Measurements from ENCODE around the gene ARHGAP26. TPM values are rescaled to one million over a fixed set of nuclear protein-coding genes. Genes with fewer than 3 reads are reported as not detected.

ARHGAP26 gene
- total RNA-seq, 3 donors from 2014 or later: 9.1 to 11.7 (median 9.7) TPM

DNA sequence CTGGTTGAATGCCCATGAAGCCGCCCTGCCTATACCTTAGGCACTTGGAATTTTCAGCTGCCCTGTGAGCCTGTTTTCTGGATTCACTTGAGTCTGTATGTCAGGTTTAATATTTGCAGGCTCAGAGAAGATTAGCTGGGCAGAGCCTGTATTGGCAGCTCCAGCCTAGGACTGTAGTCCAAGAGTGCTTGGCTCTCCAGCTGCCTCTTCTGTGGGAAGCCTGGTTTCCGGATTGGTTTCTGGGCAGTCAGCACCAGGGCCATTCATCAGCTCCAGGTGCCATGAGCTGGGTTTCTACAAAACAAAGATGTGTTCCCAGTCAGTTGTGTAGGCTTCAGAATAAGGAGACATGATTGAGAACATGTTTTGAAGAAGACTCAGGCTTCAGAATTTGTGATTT, 90.1 kb downstream of the ARHGAP26 start:
- Mint-ChIP-seq H3K9me3 (no peaks in the 10 kb centered on the region), H3K4me3 (no peak overlapping the region), H3K27me3 (ENCODE audit: low read depth) (no peaks in the 10 kb centered on the region), H3K36me3 (ENCODE audit: insufficient read depth) (no peaks in the 10 kb centered on the region), H3K4me1 (ENCODE audit: low read depth) (peaks cover 35% of the 10 kb centered on the region)
- ATAC-seq: no peak
- DNase-seq: no peak

DNA sequence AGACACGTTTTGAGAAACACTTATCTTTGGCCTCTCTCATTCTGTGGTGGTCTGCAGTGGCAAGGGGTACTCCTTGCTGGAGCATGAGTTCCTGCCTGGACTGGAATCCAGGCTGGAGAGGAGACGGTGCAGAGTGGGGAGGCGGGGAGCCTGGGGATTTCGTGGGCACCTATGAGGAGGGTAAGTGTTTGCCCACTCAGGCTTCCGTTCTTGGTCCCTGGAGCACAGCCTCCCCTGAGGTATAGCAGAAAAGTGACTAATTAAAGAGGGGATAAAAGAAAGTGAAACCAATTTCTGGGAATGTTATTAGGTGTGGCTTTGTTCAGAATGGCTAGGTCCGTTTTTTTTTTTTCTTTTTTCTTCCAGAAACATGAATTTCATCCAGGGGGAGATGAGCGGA, 90.8 kb downstream of the ARHGAP26 start:
- peaks cover 36% of the 10 kb centered on the region for H3K4me1 Mint-ChIP-seq (ENCODE audit: low read depth)
- DNase-seq (no peak), ATAC-seq (no peak)
- H3K9me3 Mint-ChIP-seq: no peaks in the 10 kb centered on the region
- no peaks in the 10 kb centered on the region for H3K36me3 Mint-ChIP-seq (ENCODE audit: insufficient read depth)
- H3K4me3 Mint-ChIP-seq: no peak overlapping the region
- no peaks in the 10 kb centered on the region for H3K27me3 Mint-ChIP-seq (ENCODE audit: low read depth)

DNA sequence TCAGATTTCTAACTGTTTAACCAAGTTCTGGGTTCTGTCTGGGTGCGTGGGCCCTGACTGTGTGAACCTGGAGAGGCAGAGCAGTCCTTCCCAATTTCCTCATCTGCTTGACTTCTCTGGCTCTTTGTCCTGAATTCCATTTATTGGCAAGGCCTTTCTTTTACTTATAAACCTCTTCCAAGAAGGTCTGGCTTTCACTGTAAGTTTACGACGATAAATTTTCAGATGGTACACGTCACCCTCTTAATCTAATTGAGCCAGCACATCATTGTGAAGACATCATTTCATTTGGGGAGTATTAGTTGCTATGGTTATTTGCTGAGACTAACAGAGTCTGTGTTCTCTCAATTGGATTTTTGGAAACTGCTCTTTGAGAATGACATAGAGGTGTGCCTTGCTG, 92.4 kb downstream of the ARHGAP26 start:
- ATAC-seq (no peak), DNase-seq (no peak)
- no peaks in the 10 kb centered on the region for H3K9me3 Mint-ChIP-seq
- H3K4me3 Mint-ChIP-seq: no peak overlapping the region
- peaks cover 40% of the 10 kb centered on the region for H3K4me1 Mint-ChIP-seq (ENCODE audit: low read depth)
- no peaks in the 10 kb centered on the region for H3K27me3 Mint-ChIP-seq (ENCODE audit: low read depth)
- H3K36me3 Mint-ChIP-seq (ENCODE audit: insufficient read depth): no peaks in the 10 kb centered on the region

DNA sequence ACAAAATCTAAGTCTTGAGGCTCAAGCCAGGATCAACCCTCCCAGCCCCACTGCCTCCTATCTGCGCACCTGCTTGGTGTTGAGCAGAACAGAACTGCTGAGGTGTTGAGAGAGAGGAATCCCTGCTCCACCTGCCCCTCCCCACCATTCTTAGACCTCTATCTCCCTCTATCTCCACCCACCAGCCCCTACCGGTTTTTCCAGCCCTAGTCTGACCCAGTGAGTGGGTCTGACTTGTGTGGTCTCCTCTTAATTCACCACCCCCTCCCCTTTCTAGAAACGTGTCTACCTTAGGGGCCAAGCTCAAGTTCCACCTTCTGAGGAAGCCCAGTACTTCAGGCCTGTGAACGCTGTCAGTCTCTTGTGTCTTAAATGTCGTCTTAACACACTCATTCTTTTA, 93.7 kb downstream of the ARHGAP26 start:
- ATAC-seq: peak in 1 of 2 donors; percentile 24
- no peaks in the 10 kb centered on the region for H3K36me3 Mint-ChIP-seq (ENCODE audit: insufficient read depth)
- no peaks in the 10 kb centered on the region for H3K27me3 Mint-ChIP-seq (ENCODE audit: low read depth)
- no peak for DNase-seq
- H3K9me3 Mint-ChIP-seq: no peaks in the 10 kb centered on the region
- no peak overlapping the region for H3K4me3 Mint-ChIP-seq
- peaks cover 39% of the 10 kb centered on the region for H3K4me1 Mint-ChIP-seq (ENCODE audit: low read depth)

DNA sequence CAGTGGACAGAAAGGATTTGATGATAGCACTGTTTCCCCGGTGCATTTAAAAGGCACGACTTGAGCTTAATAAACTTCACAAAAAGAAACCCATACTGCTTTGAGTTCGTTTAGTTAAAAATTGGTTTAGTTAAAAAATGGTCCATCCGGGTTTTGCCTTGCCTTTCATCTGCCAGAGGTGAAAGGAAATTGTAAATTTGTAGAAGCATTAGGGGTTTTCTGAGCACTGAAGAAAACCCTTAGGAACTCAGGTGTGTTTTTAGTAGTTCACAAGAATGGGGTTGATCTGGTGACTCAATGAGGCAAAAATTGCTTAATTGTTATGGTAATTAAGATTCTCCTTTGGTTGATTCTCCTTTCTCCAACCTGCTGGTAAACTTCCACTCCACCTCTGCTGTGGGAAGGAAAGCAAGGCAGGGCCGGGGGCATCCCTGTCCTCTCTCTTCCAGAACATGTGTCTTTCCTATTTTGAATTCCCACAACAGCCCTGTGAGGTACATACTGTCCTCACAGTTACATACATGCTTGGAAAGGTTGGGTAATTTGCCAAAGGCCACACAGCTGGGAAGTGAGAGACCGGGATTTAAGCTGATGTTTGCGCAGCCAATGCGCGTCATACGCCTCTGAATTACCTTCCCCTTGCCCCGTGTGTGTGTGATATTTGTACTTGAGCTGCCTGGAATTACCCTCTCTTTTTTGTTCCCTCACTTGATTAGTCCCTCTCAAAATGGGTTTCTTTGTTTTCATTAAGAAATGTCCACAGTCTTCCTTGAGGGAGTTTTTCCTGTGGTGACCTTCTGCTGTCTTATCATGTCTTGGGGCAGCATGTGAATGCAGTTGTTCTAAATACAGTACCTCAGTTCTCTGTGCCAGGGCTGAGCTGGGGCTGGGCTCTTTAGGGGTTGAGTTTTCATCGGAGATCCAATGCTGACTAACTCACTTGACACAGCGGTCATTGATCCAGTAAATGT, 94.4 kb downstream of the ARHGAP26 start:
- DNase-seq (no peak), ATAC-seq (no peak)
- Mint-ChIP-seq H3K4me1 (ENCODE audit: low read depth) (peaks cover 39% of the 10 kb centered on the region), H3K4me3 (no peak overlapping the region), H3K27me3 (ENCODE audit: low read depth) (no peaks in the 10 kb centered on the region), H3K36me3 (ENCODE audit: insufficient read depth) (no peaks in the 10 kb centered on the region), H3K9me3 (no peaks in the 10 kb centered on the region)

DNA sequence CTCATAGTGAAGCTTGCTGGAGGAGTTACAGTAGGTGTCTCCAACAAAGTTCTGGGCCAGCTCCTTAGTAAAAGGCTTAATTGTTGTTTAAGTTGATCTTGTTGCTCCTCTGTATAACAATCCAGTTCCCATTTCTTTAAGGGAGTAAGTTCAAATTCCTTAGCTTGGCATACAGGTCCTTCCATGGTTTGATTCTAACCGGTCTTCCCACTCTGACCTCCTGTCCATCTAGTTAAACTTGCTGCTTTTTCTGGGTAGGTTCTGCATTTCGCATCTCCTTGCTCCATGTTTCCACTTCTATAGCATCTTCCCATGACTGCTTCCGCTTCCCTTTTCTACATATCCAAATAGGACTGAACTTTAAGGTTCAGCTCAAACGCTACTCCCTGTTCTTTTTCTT, 95.5 kb downstream of the ARHGAP26 start:
- Mint-ChIP-seq H3K9me3 (no peaks in the 10 kb centered on the region), H3K36me3 (ENCODE audit: insufficient read depth) (no peaks in the 10 kb centered on the region), H3K4me1 (ENCODE audit: low read depth) (peaks cover 38% of the 10 kb centered on the region), H3K27me3 (ENCODE audit: low read depth) (no peaks in the 10 kb centered on the region), H3K4me3 (no peak overlapping the region)
- no peak for ATAC-seq
- DNase-seq: no peak

DNA sequence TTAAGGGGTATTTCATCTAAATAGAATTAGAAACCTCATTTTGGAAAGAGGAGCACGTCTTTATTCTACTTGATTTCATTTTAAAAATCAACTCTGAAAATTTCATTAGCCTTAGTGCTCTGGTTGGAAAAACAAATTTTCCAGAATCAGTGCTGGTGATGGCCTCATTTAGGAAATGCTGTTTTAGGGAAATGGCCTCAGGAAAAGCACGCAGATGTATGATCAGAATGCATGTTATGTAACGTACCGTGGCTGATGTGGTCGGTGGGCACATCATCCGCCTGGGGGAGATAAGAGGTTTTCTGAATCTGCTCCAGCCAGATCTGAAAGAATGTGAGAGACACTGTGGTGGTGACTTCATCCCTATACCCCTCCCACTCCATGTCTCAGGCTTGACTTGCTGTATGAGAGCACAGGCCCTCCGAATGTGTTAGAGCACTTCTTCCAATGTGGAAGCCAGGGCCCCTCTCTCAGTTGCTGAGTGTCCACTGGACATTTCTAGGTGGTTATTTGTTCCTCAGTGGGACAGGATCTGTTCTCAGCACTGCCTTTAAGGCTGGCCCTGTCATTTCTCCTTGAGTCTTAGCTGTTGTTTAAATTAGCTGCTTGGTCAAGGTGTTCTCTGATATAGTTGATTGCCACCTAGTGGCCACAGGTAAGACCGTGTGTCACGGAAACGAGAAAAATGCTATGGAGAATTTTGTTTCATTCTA, 96.5 kb downstream of the ARHGAP26 start:
- H3K9me3 Mint-ChIP-seq: no peaks in the 10 kb centered on the region
- H3K27me3 Mint-ChIP-seq (ENCODE audit: low read depth): no peaks in the 10 kb centered on the region
- peak; percentile 91 to 94 for ATAC-seq
- H3K4me1 Mint-ChIP-seq (ENCODE audit: low read depth): peaks cover 31% of the 10 kb centered on the region
- no peaks in the 10 kb centered on the region for H3K36me3 Mint-ChIP-seq (ENCODE audit: insufficient read depth)
- DNase-seq: peak; percentile 27
- H3K4me3 Mint-ChIP-seq: no peak overlapping the region

DNA sequence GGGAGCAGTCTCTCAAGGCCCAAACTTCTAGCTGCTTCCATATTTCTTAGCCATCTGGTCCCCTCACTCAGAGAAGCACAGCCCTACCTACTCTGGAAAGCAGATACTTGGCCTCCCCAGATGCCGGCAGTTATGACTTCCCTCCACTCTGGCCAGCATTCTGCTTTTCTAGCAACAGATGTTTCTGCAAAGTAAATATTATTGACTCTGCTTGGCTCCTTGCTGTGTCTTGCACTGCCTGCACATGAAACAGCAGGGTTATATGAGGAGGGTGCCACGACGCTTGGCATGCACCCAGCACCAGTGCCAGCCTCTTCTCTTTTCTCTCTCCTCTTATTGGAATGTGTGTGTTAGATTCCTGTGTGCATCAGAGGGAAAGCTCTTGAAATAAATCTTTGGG, 99.7 kb downstream of the ARHGAP26 start:
- Mint-ChIP-seq H3K4me3 (no peak overlapping the region), H3K36me3 (ENCODE audit: insufficient read depth) (no peaks in the 10 kb centered on the region), H3K27me3 (ENCODE audit: low read depth) (no peaks in the 10 kb centered on the region), H3K9me3 (no peaks in the 10 kb centered on the region), H3K4me1 (ENCODE audit: low read depth) (peaks cover 15% of the 10 kb centered on the region)
- DNase-seq: no peak
- ATAC-seq: no peak

DNA sequence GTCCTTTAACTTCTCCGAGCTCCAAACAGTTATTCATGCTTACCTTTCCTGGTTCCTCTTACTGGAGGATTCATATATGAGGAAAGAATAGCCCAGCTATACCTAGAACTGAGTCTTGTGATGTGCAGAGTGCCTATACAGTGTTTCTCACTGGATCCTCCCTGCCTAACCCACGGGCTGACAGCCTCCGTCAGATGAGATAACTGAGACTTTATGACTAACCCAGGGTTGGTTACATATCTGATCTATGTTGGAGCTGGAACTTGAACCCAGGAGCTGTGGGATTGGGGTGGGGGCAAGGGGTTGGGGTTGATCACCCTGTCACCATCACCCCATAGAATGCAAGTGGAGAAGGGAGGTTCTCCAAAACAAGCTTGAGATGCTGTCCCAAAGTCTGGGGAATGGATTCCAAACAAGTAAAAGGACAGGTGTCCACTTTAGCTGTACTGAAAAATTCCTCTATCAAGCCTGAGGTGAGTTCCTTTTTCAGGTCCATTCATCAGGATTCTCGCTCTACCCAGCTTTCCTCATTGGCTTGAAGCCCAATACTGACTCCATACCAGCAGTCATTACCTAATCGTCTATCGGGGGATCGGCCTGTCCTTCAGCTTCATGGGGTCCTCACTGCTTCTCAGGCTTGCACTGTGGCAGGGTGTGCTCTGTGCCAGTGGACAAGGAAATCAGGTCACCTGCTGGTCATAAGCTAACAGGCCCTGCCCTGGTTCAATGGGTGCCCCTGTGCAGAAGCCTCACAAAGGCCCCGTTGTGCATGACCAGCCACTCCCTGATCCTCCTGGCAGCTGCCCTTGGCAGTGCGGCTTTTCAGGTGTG, 100.6 kb downstream of the ARHGAP26 start:
- Mint-ChIP-seq H3K36me3 (ENCODE audit: insufficient read depth) (no peaks in the 10 kb centered on the region), H3K9me3 (no peaks in the 10 kb centered on the region), H3K4me3 (no peak overlapping the region), H3K4me1 (ENCODE audit: low read depth) (peaks cover 10% of the 10 kb centered on the region), H3K27me3 (ENCODE audit: low read depth) (no peaks in the 10 kb centered on the region)
- ATAC-seq (no peak), DNase-seq (no peak)

DNA sequence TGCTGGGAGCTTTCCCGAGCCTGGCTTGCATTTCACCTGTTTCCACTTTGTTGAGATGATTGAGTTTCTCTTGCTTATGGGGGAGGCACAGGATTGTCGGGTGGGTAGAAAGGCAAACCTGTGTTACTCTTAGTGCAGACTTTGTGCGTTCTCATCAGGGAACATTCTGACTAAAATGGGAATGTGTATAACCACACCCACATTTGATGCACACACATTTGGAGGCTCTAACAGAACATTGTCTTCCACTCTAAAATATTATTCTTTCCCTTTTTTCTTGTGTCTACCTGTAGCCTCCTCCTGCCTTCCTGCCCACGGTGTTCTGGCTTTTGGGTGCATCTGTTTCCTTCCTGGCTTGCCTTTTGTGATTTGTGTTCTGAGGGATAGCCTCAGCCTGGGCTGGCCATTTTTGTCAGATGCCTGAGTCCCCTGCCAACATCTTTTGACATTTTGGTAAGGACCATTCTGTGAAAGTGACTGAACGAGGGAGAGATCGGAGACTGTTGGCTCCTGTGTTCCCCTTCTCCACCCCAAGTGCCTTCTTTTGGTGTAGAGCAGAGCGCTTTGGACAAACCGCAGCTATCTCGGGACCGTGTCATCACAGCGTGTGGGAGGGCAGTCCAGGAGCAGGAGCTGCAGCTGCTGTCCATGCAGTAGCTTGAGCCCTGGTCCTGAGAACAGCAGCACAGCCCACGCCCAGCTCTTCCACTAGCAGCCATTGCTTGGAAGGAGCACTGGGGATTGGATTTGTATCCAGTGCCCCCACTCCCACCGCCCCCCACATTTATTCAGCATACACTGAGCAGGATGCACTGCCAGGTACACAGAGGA, 101.4 kb downstream of the ARHGAP26 start:
- Mint-ChIP-seq H3K27me3 (ENCODE audit: low read depth) (no peaks in the 10 kb centered on the region), H3K4me3 (no peak overlapping the region), H3K9me3 (no peaks in the 10 kb centered on the region), H3K4me1 (ENCODE audit: low read depth) (peaks cover 8% of the 10 kb centered on the region), H3K36me3 (ENCODE audit: insufficient read depth) (no peaks in the 10 kb centered on the region)
- no peak for DNase-seq
- no peak for ATAC-seq

DNA sequence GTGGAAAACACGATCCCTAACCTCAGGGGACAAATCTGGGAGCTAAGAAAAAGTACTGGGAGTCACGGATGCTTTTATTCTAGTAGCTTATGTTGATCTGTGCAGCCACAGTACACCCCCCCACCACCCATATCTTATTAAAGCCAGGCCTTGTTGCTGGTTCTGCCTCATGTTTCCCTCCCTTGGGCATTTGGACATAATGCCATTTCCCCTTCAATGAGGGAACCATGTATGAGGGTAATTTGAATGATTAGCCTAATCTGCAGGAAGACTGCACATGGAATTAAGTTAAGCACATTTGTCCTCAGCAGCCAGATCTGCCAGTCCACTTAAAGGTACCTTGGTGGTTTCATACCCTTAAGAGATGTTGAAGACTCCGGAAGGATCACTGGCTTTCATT, 102.0 kb downstream of the ARHGAP26 start:
- H3K9me3 Mint-ChIP-seq: no peaks in the 10 kb centered on the region
- H3K4me1 Mint-ChIP-seq (ENCODE audit: low read depth): peaks cover 2% of the 10 kb centered on the region
- ATAC-seq (no peak), DNase-seq (no peak)
- H3K4me3 Mint-ChIP-seq: no peak overlapping the region
- no peaks in the 10 kb centered on the region for H3K36me3 Mint-ChIP-seq (ENCODE audit: insufficient read depth)
- no peaks in the 10 kb centered on the region for H3K27me3 Mint-ChIP-seq (ENCODE audit: low read depth)

DNA sequence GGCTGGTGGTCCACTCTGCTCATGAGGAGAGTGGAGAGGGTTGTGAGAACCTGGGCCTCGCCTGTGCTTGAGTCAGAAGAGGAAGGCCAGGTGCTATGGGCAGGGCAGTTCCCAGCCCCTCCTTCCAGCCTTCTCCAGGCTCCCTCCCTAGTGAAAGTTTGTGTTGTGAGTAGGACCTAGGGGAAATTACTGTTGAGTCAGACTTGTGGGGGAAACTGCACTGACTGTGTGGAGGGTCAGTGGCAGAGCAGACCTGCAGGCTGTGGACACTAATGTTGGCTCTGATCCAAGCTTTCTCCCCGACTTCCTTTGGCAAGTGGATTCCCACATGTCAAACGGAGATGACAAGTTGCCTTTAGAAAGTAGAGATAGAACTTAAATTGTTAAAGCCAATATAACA, 102.6 kb downstream of the ARHGAP26 start:
- no peaks in the 10 kb centered on the region for H3K27me3 Mint-ChIP-seq (ENCODE audit: low read depth)
- H3K36me3 Mint-ChIP-seq (ENCODE audit: insufficient read depth): no peaks in the 10 kb centered on the region
- H3K4me3 Mint-ChIP-seq: no peak overlapping the region
- H3K4me1 Mint-ChIP-seq (ENCODE audit: low read depth): peaks cover 2% of the 10 kb centered on the region
- ATAC-seq (no peak), DNase-seq (no peak)
- H3K9me3 Mint-ChIP-seq: no peaks in the 10 kb centered on the region

DNA sequence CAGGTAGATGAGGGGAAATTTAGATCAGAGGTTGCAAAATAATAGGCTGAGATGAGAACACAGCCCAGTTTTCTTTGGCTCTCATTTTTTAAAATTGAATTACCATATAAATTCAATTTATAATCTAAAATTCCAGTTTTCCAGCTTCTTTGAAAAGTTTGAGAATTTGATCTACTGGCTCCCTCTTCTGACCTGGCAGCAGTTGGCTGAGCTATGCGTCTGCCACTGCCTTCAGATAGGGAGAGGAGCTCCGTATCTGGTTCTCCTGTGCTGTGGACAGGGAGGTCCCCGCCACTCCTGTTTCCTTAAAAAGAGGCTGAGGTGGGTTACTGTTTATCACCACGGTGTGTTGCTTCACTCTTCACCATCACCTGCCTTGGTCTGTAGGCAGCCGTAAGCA, 103.7 kb downstream of the ARHGAP26 start:
- ATAC-seq (no peak), DNase-seq (no peak)
- Mint-ChIP-seq H3K27me3 (ENCODE audit: low read depth) (no peaks in the 10 kb centered on the region), H3K9me3 (no peaks in the 10 kb centered on the region), H3K4me1 (ENCODE audit: low read depth) (no peaks in the 10 kb centered on the region), H3K4me3 (no peak overlapping the region), H3K36me3 (ENCODE audit: insufficient read depth) (no peaks in the 10 kb centered on the region)
